OCI-LY3 (cell line): Measurements from ENCODE around the gene SLC45A3.

Source experiments
- H2AFZ ChIP-seq: fragments of 200-600, 300-600 bp; shearing (Covaris generic); 2 replicates; pipeline ENCODE4 v1.6.0; 2014; ENCODE audit warnings: antibody characterized with exemption, low read depth, low read length
- H3K27ac ChIP-seq: fragments of 200-600, 300-600 bp; sonication (generic); 2 replicates; pipeline ENCODE4 v1.5.1; 2014; ENCODE audit warnings: mild to moderate bottlenecking, low read length, moderate library complexity, mixed read lengths
- H3K27me3 ChIP-seq: fragments of 200-600, 300-600 bp; sonication (generic); 2 replicates; pipeline ENCODE4 v1.6.1; 2014; ENCODE audit warnings: low read depth, low read length, mixed read lengths
- H3K36me3 ChIP-seq: fragments of 200-600, 300-600 bp; sonication (generic); replicated peaks from 2 replicates; pipeline ENCODE3; 2014; ENCODE audit warnings: low read depth, low read length, mixed read lengths
- H3K4me1 ChIP-seq: fragments of 300-600, 200-600 bp; sonication (generic); 2 replicates; pipeline ENCODE4 v1.6.1; 2014; ENCODE audit warnings: low read length, mixed read lengths
- H3K4me2 ChIP-seq: fragments of 200-600, 300-600 bp; sonication (generic); 2 replicates; pipeline ENCODE4 v1.6.1; 2014; ENCODE audit warnings: low read length, mixed read lengths
- H3K4me3 ChIP-seq: fragments of 300-600, 200-600 bp; sonication (generic); 2 replicates; pipeline ENCODE4 v1.5.1; 2014; ENCODE audit warnings: antibody characterized with exemption, mild to moderate bottlenecking, low read length, moderate library complexity
- H3K79me2 ChIP-seq: fragments of 300-600, 200-600 bp; shearing (Covaris generic); 2 replicates; pipeline ENCODE4 v1.6.1; 2014; ENCODE audit warnings: mild to moderate bottlenecking, low read length, mixed read lengths
- H3K9ac ChIP-seq: fragments of 300-600, 200-600 bp; shearing (Covaris generic); 2 replicates; pipeline ENCODE4 v1.6.0; 2014; ENCODE audit warnings: mild to moderate bottlenecking, low read length, moderate library complexity
- H3K9me3 ChIP-seq: fragments of 200-600, 300-600 bp; shearing (Covaris generic); 2 replicates; pipeline ENCODE4 v1.6.1; 2014; ENCODE audit warnings: low read length, mixed read lengths; ENCODE audit not compliant: insufficient read depth
- H4K20me1 ChIP-seq: fragments of 200-600, 300-600 bp; sonication (generic); 2 replicates; pipeline ENCODE4 v1.6.1; 2016; ENCODE audit warnings: low read length, mixed read lengths; ENCODE audit not compliant: insufficient read depth
- EZH2phosphoT487 ChIP-seq: fragments of 200-600 bp; shearing (Covaris generic); IDR thresholded peaks from 2 replicates; pipeline ENCODE4 v1.6.1; 2018; ENCODE audit warnings: antibody characterized with exemption, mixed run types, low read depth
- TF ChIP-seq, protein P1 (sequence below): fragments of 200-600, 300-600 bp; sonication (generic); IDR thresholded peaks from 2 replicates; pipeline ENCODE4 v1.5.1; 2014; ENCODE audit warnings: antibody characterized with exemption, low read length, low read depth

Gene SLC45A3

DNA sequence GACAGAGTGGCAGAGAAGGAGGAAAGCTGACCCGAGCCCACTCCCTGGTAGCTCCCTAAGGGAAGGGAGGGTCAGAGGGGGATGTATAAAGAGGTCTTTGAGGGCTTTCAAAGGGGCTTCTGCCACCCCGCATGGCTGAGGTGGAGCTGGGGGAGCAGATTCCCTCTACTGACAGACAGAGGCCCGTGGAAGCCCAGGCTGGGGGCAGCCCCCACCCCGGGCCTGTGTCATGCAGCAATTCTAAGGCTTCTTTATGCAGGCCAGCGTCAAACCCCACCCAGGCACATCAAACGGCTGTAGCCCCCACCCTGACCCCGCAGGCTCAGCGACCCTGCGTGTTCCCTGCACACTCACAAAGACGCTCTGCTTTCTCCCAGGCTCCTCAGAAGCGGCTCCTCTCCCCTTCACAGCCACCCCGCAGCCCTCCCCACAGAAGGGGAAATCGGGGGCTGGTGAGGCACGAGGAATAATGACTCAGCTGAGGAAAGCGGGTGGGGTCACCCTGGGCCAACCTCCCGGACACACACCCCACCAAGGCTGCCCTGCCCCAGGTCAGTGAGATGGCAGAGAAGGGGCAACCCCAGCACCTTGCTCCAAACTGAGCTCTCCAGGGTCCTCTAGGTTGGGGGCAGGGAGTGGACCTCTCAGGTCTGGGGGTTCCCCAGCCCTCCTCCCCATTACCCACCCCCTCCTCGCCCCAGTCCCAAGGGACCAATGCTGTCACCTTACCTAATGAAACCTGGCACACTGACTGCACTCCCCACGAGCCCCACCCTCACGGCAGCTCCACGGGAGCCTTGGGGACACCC, 10.8 kb downstream of the SLC45A3 start:
- H3K27ac ChIP-seq, result peak overlapping the region; percentile 87

GRCh38 chr1:205668951-205669340, 11.4 kb downstream of the SLC45A3 start:
- H3K9me3 ChIP-seq, result no peaks in the 10 kb centered on the region
- no peak for TF ChIP-seq EZH2phosphoT487
- TF ChIP-seq, protein P1, sequence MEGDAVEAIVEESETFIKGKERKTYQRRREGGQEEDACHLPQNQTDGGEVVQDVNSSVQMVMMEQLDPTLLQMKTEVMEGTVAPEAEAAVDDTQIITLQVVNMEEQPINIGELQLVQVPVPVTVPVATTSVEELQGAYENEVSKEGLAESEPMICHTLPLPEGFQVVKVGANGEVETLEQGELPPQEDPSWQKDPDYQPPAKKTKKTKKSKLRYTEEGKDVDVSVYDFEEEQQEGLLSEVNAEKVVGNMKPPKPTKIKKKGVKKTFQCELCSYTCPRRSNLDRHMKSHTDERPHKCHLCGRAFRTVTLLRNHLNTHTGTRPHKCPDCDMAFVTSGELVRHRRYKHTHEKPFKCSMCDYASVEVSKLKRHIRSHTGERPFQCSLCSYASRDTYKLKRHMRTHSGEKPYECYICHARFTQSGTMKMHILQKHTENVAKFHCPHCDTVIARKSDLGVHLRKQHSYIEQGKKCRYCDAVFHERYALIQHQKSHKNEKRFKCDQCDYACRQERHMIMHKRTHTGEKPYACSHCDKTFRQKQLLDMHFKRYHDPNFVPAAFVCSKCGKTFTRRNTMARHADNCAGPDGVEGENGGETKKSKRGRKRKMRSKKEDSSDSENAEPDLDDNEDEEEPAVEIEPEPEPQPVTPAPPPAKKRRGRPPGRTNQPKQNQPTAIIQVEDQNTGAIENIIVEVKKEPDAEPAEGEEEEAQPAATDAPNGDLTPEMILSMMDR, result peak; percentile 46
- peaks cover 49% of the 10 kb centered on the region for H3K79me2 ChIP-seq
- H3K27me3 ChIP-seq, result no peaks in the 10 kb centered on the region
- H2AFZ ChIP-seq, result no peak overlapping the region
- H3K4me3 ChIP-seq, result peak overlapping the region; percentile 74
- H3K4me2 ChIP-seq, result peak overlapping the region; percentile 94
- peaks cover 7% of the 10 kb centered on the region for H3K36me3 ChIP-seq
- no peaks in the 10 kb centered on the region for H4K20me1 ChIP-seq
- H3K27ac ChIP-seq, result peak overlapping the region; percentile 87
- H3K4me1 ChIP-seq, result peaks cover 83% of the 10 kb centered on the region
- H3K9ac ChIP-seq, result peak overlapping the region; percentile 74

More for the DNA sequence above, 10.8 kb downstream of the SLC45A3 start:
- TF ChIP-seq, protein P1, result no peak
- TF ChIP-seq EZH2phosphoT487, result no peak
- Histone ChIP-seq H3K27me3 (no peaks in the 10 kb centered on the region), H3K4me2 (peak overlapping the region; percentile 94), H3K36me3 (peaks cover 3% of the 10 kb centered on the region), H3K79me2 (peaks cover 49% of the 10 kb centered on the region), H3K4me3 (peak overlapping the region; percentile 74), H3K9me3 (no peaks in the 10 kb centered on the region), H4K20me1 (no peaks in the 10 kb centered on the region), H3K4me1 (peaks cover 79% of the 10 kb centered on the region), H3K9ac (peak overlapping the region; percentile 74), H2AFZ (0 out of 2 replicates have a peak overlapping the region, but pooled peaks have one; percentile 1)

GRCh38 chr1:205667909-205668643, 12.2 kb downstream of the SLC45A3 start:
- H3K9ac ChIP-seq, result peak overlapping the region; percentile 74
- H3K27me3 ChIP-seq, result no peaks in the 10 kb centered on the region
- peaks cover 14% of the 10 kb centered on the region for H3K36me3 ChIP-seq
- H4K20me1 ChIP-seq, result no peaks in the 10 kb centered on the region
- peak overlapping the region; percentile 94 for H3K4me2 ChIP-seq
- no peak overlapping the region for H2AFZ ChIP-seq
- H3K79me2 ChIP-seq, result peaks cover 49% of the 10 kb centered on the region
- peak overlapping the region; percentile 74 for H3K4me3 ChIP-seq
- no peak for TF ChIP-seq EZH2phosphoT487
- TF ChIP-seq, protein P1, result no peak
- no peaks in the 10 kb centered on the region for H3K9me3 ChIP-seq
- H3K4me1 ChIP-seq, result peaks cover 83% of the 10 kb centered on the region
- H3K27ac ChIP-seq, result peak overlapping the region; percentile 87
